Stimulated activated naive B cell treated with anti-CD40 and anti-IgM and Interleukin-4, amounts not matched to agents 10 μg/mL and 1 μg/mL and 100 μg/mL, for 72 hours (primary cell): Measurements from ENCODE around the gene CCDC167.

ENCODE experiments used
- ATAC-seq, 2 donors: fragments of 150-1000 bp; cut with Tn5 transposase; replicated peaks; 2 replicates each; pipeline ENCODE4 v1.10.0; 2021; ENCODE audit warnings: moderate library complexity in 1 of 2
- DNase-seq: peaks from one replicate; pipeline ENCODE4 v3.0.0; 2021
- H3K27ac Mint-ChIP-seq: one replicate; pipeline ENCODE4 v1.8.0; 2022; ENCODE audit warnings: mild to moderate bottlenecking, mixed read lengths
- H3K27me3 Mint-ChIP-seq, 2 donors: one replicate each; pipeline ENCODE4 v1.8.0; 2022; ENCODE audit warnings: mixed read lengths in 2 of 2
- H3K36me3 Mint-ChIP-seq, 2 donors: one replicate each; pipeline ENCODE4 v1.8.0; 2022; ENCODE audit warnings: mixed read lengths in 2 of 2, mild to moderate bottlenecking in 1 of 2
- H3K4me1 Mint-ChIP-seq, 2 donors: one replicate each; pipeline ENCODE4 v1.8.0; 2022; ENCODE audit warnings: mixed read lengths in 2 of 2, mild to moderate bottlenecking in 1 of 2
- H3K4me3 Mint-ChIP-seq, 2 donors: one replicate each; pipeline ENCODE4 v1.8.0; 2022; ENCODE audit warnings: mild to moderate bottlenecking in 2 of 2, mixed read lengths in 2 of 2, moderate library complexity in 1 of 2
- H3K9me3 Mint-ChIP-seq, 2 donors: one replicate each; pipeline ENCODE4 v1.8.0; 2022; ENCODE audit warnings: mixed read lengths in 2 of 2, mild to moderate bottlenecking in 1 of 2

CCDC167 gene

GRCh38 chr6:37484786-37485170, 14.9 kb downstream of the CCDC167 start:
- no peak for ATAC-seq
- H3K27me3 Mint-ChIP-seq, result no peaks in the 10 kb centered on the region
- peaks cover 37 to 38% of the 10 kb centered on the region in 2 donors for H3K36me3 Mint-ChIP-seq
- H3K9me3 Mint-ChIP-seq, result no peaks in the 10 kb centered on the region
- no peak overlapping the region for H3K4me3 Mint-ChIP-seq
- no peak for DNase-seq
- H3K4me1 Mint-ChIP-seq, result peaks cover 29 to 37% of the 10 kb centered on the region in 2 donors
- H3K27ac Mint-ChIP-seq, result peak overlapping the region; percentile 20

DNA sequence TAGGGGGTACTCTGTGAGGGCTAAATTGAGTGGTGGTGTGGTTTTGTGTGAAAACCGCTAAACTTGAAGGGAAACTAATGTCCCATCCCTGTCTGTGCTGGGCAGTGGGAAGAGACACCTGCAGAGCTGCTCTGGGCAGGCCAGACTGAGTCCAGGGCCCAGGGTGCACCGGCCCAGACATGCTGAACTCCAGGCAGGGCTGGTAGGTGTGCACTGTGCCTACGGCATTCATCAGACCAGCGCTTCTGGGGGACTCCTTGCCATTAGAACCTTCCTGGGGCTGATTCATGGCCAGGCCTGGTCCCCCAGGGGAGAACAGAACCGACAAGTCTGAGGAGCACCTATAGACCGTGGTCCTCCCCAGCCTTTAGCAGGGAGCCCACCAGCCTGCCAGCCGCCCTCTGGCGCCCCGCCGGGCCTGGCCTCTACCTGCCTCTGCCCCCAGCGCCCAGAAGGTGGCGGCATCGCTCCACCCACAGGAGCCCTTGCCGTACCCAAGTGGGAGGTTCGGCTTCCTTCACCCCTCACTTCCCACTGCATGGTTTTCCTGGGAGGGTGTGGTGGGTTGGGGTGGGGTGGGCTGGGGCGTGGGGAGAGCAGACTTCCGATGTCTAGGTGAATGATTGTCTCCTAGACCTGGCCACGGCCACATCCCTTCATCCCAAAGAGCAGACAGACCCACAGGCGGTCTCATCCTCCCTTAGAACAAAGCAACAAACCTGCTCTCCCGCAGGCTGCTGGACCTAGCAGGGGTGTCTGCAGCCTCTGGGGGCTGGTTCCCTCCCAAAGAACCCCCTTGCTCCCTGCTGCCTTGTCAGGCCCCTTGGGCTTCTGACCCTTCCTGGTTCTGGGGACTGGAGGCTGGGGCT, 15.5 kb downstream of the CCDC167 start:
- peaks cover 24 to 30% of the 10 kb centered on the region in 2 donors for H3K4me1 Mint-ChIP-seq
- H3K9me3 Mint-ChIP-seq, result no peaks in the 10 kb centered on the region
- peak overlapping the region; percentile 14 for H3K27ac Mint-ChIP-seq
- no peak overlapping the region for H3K4me3 Mint-ChIP-seq
- ATAC-seq (peak; percentile 84 to 85), DNase-seq (peak; percentile 60)
- H3K36me3 Mint-ChIP-seq, result peaks cover 37 to 41% of the 10 kb centered on the region in 2 donors
- H3K27me3 Mint-ChIP-seq, result no peaks in the 10 kb centered on the region

DNA sequence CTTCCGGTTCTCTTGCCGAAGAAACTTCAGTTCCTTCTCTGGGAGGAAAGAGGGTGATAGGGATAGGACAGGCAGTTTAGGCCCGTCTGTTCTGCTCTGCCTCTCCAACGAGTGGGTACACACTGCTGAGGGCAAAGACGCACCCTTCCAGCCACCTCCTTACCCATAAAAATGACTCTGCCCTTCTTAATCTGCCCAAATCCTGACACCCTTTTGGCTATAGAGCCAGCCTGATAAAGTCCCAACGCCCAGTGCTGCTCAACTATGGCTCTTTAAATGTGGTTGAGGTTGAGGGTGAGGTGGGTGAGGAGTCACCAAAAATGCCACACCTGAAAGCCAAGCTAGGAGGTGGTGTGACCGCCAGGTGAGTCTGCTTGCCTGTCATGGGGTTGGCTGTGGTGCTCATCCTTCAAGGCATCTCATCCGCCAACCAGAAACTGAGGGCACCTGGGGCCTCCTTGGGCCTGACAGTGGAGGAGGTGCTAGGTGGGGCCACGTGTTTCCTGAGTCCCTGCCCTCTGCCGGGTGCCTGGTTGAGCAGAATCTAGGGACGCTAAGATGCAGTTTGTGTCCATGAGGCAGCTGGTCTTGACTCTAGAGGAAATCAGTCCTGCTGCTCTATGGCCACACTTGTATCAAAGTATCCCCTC, 16.3 kb downstream of the CCDC167 start:
- Mint-ChIP-seq H3K27me3 (no peaks in the 10 kb centered on the region), H3K4me1 (peaks cover 21 to 23% of the 10 kb centered on the region in 2 donors), H3K36me3 (peaks cover 35 to 44% of the 10 kb centered on the region in 2 donors), H3K4me3 (no peak overlapping the region), H3K9me3 (no peaks in the 10 kb centered on the region), H3K27ac (peak overlapping the region; percentile 15)
- no peak for DNase-seq
- ATAC-seq, result no peak

GRCh38 chr6:37482606-37483251, 17.0 kb downstream of the CCDC167 start:
- Mint-ChIP-seq H3K9me3 (no peaks in the 10 kb centered on the region), H3K4me1 (peaks cover 16% of the 10 kb centered on the region in 2 donors), H3K4me3 (no peak overlapping the region), H3K27ac (peak overlapping the region; percentile 82), H3K36me3 (peaks cover 33 to 40% of the 10 kb centered on the region in 2 donors), H3K27me3 (no peaks in the 10 kb centered on the region)
- ATAC-seq (no peak), DNase-seq (no peak)

- peak overlapping the region; percentile 82 for H3K27ac Mint-ChIP-seq
- peaks cover 8 to 12% of the 10 kb centered on the region in 2 donors for H3K4me1 Mint-ChIP-seq
- no peak for DNase-seq
- H3K27me3 Mint-ChIP-seq, result no peaks in the 10 kb centered on the region
- H3K4me3 Mint-ChIP-seq, result peak overlapping the region in 1 of 2 donors; percentile 23
- ATAC-seq, result no peak
- H3K36me3 Mint-ChIP-seq, result peaks cover 39 to 40% of the 10 kb centered on the region in 2 donors
- no peaks in the 10 kb centered on the region for H3K9me3 Mint-ChIP-seq
These were observed 17.7 kb downstream of the CCDC167 start for GRCh38 chr6:37481711-37482605.

GRCh38 chr6:37480951-37481534, 18.6 kb downstream of the CCDC167 start:
- Mint-ChIP-seq H3K4me1 (peaks cover 0 to 7% of the 10 kb centered on the region in 2 donors), H3K27ac (peak overlapping the region; percentile 51), H3K4me3 (peak overlapping the region in 1 of 2 donors; percentile 46), H3K9me3 (no peaks in the 10 kb centered on the region), H3K36me3 (peaks cover 36 to 45% of the 10 kb centered on the region in 2 donors), H3K27me3 (no peaks in the 10 kb centered on the region)
- ATAC-seq, result no peak
- DNase-seq, result no peak

DNA sequence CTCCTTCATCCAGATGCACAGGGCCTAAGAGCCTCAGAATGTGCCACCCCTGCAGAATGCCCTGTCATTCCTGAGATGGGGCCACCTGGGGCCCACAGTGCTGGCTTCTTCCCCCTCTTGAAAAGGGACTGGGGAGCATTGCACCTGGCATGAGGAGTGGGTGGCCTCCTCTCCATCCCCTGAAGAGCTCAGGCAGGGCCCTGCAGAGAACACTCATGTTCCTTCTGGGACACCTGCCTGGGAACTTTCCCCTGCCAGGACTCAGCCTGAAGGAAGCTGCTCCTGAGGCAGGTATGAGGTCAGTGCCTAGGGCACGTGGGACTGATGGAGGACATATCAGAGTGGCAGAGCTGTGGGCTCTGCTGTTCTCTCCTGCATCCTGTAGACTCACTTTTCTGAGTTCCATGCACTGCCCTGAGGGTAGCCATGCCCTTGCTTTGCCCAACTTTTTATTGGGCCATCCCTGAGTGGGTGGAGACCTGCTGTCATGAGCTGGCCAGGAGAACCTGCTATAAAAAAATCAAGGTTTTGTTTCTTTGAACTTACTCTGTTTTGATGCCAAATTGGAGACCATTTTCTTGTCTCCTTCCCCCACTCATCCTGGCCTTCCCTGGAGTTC, 19.5 kb downstream of the CCDC167 start:
- DNase-seq (no peak), ATAC-seq (no peak)
- H3K27ac Mint-ChIP-seq, result peak overlapping the region; percentile 25
- peaks cover 0 to 7% of the 10 kb centered on the region in 2 donors for H3K4me1 Mint-ChIP-seq
- H3K9me3 Mint-ChIP-seq, result no peaks in the 10 kb centered on the region
- H3K4me3 Mint-ChIP-seq, result no peak overlapping the region
- H3K27me3 Mint-ChIP-seq, result no peaks in the 10 kb centered on the region
- peaks cover 32 to 51% of the 10 kb centered on the region in 2 donors for H3K36me3 Mint-ChIP-seq

DNA sequence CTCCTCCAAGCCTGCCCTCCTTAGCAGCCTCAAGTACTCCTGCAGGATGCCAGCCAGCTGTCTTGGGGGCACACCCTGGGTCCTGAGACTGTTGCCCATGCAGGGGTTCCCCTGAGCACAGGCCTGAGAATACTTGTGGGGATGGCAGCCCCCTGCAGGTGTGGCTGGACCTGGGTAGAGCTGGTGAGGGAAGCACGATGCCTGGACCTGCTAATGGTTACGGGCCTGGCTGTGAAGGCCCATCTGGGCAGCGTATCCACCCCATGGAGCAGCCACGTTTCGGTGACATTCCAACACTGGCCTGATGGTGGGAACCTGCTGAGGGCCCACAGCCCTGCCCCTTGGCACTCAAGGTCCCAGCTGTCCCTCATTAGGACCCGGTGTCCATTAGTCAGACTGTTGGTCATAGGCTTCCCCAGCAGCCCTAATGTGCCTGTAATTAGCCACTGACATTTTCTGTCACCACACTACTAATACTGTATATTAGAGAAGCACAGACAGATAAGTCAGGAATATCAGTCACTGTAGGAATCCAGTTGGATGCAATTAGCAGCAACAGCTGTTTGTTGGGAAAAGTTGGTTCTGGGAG, 20.3 kb downstream of the CCDC167 start:
- peaks cover 0 to 7% of the 10 kb centered on the region in 2 donors for H3K4me1 Mint-ChIP-seq
- DNase-seq (no peak), ATAC-seq (no peak)
- peak overlapping the region; percentile 6 for H3K27ac Mint-ChIP-seq
- no peak overlapping the region for H3K4me3 Mint-ChIP-seq
- no peaks in the 10 kb centered on the region for H3K9me3 Mint-ChIP-seq
- peaks cover 38 to 58% of the 10 kb centered on the region in 2 donors for H3K36me3 Mint-ChIP-seq
- H3K27me3 Mint-ChIP-seq, result no peaks in the 10 kb centered on the region

DNA sequence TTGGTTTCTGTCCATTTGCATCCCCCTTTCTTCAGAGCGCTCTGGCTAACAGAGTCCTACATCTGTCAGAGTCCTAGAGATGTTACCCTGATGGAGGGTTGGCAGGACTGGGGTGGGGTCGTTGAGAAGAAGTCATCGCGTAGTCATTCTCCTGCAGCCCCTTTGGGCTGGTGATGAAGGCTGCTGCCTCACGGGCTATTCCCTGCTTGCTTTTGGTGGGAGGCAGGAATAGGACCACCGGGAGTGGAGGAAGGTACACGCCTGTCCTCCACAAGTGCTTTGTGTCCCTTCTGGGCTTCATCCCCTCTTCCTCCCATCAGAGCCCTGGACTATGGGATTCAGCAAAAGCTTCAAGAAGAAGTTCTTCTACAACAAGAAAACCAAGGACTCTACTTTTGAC, 20.9 kb downstream of the CCDC167 start:
- H3K4me3 Mint-ChIP-seq, result no peak overlapping the region
- no peak for ATAC-seq
- H3K9me3 Mint-ChIP-seq, result no peaks in the 10 kb centered on the region
- H3K27me3 Mint-ChIP-seq, result no peaks in the 10 kb centered on the region
- peaks cover 43 to 62% of the 10 kb centered on the region in 2 donors for H3K36me3 Mint-ChIP-seq
- peaks cover 0 to 7% of the 10 kb centered on the region in 2 donors for H3K4me1 Mint-ChIP-seq
- no peak for DNase-seq
- H3K27ac Mint-ChIP-seq, result no peak overlapping the region

- peaks cover 50 to 61% of the 10 kb centered on the region in 2 donors for H3K36me3 Mint-ChIP-seq
- ATAC-seq, result no peak
These were observed 21.8 kb downstream of the CCDC167 start for GRCh38 chr6:37477656-37478435.

DNA sequence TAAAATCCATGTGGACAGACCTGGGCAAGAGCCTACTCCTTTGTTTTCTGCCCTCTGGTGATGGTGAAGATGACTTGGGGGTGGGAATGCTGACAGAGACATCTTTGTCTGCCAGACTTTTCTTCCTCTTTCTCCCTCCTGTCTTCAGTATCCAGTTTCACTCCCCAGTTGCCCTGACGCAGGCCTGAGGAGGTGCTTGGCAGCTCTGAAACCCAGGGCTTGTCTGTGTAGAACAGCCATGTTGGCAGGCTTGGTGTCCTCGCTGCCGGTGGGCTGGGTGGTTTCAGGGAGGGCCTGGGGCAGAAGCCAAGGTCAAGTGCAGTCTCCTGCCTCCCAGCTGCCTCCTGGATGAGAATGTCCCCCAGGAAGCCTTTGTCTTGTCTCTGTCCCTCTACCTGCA, 22.5 kb downstream of the CCDC167 start:
- H3K27me3 Mint-ChIP-seq, result no peaks in the 10 kb centered on the region
- no peak for DNase-seq
- peaks cover 50 to 61% of the 10 kb centered on the region in 2 donors for H3K36me3 Mint-ChIP-seq
- H3K27ac Mint-ChIP-seq, result peak overlapping the region; percentile 76
- no peaks in the 10 kb centered on the region for H3K9me3 Mint-ChIP-seq
- H3K4me3 Mint-ChIP-seq, result no peak overlapping the region
- H3K4me1 Mint-ChIP-seq, result peaks cover 0 to 6% of the 10 kb centered on the region in 2 donors
- no peak for ATAC-seq

More at GRCh38 chr6:37477656-37478435, 21.8 kb downstream of the CCDC167 start:
- Mint-ChIP-seq H3K9me3 (no peaks in the 10 kb centered on the region), H3K27me3 (no peaks in the 10 kb centered on the region), H3K4me3 (no peak overlapping the region), H3K4me1 (peaks cover 0 to 7% of the 10 kb centered on the region in 2 donors), H3K27ac (peak overlapping the region; percentile 76)
- DNase-seq, result no peak

DNA sequence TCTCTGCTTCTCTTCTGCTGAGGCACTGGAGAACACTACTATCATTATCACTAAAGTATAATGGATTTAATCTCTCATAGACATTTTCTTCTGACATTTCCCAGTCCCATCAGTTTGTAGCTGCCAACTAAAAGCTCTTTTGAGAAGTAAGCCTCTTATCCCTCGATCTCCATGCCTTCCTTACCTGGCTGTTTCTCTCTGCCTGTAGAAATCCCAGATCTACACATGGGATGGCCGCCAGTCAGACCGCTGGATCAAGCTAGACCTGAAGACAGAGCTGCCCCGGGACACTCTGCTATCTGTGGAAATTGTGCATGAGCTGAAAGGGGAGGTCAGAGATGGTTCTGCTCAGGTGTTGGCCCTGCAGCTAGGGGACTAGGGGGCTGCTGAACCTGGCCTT, 25.4 kb downstream of the CCDC167 start:
- H3K36me3 Mint-ChIP-seq, result peaks cover 47 to 81% of the 10 kb centered on the region in 2 donors
- H3K4me1 Mint-ChIP-seq, result peaks cover 0 to 6% of the 10 kb centered on the region in 2 donors
- H3K4me3 Mint-ChIP-seq, result no peak overlapping the region

More for the DNA sequence above, 25.4 kb downstream of the CCDC167 start:
- H3K27ac Mint-ChIP-seq, result peak overlapping the region; percentile 43
- ATAC-seq, result no peak
- H3K9me3 Mint-ChIP-seq, result no peaks in the 10 kb centered on the region
- no peak for DNase-seq
- H3K27me3 Mint-ChIP-seq, result no peaks in the 10 kb centered on the region
